GM10266 (cell line): ENCODE data around the gene DPYD.
A peak's percentile ranks its signal among the peaks of the same experiment; 100 is the strongest.

ENCODE experiments used
- DNase-seq: peaks from one replicate; pipeline ENCODE4 v3.0.0; 2012; ENCODE audit errors: extremely low spot score
- CTCF ChIP-seq: IDR thresholded peaks from 2 replicates; pipeline ENCODE4 v1.5.1; 2012; ENCODE audit warnings: mild to moderate bottlenecking, low read depth; ENCODE audit not compliant: control insufficient read depth, insufficient read depth; ENCODE audit errors: missing control alignments

DPYD gene

GRCh38 chr1:97160818-97161217, 760.0 kb downstream of the DPYD start:
- no peak for DNase-seq
- no peak for TF ChIP-seq CTCF

GRCh38 chr1:97159342-97159741, 761.5 kb downstream of the DPYD start:
- no peak for TF ChIP-seq CTCF
- peak; percentile 8 for DNase-seq

- TF ChIP-seq CTCF: no peak
- DNase-seq: no peak
Observed at GRCh38 chr1:97158691-97159096, 762.1 kb downstream of the DPYD start.

- TF ChIP-seq CTCF: no peak
Observed at GRCh38 chr1:97157991-97158390, 762.8 kb downstream of the DPYD start.

GRCh38 chr1:97151651-97152050, 769.2 kb downstream of the DPYD start:
- TF ChIP-seq CTCF: no peak
- no peak for DNase-seq

More at GRCh38 chr1:97157991-97158390, 762.8 kb downstream of the DPYD start:
- no peak for DNase-seq

- DNase-seq: no peak
Observed at GRCh38 chr1:97145321-97145956, 775.4 kb downstream of the DPYD start.

More at GRCh38 chr1:97145321-97145956, 775.4 kb downstream of the DPYD start:
- no peak for TF ChIP-seq CTCF
